ENCODE measurements around the gene EGR2. TPM values are rescaled to one million over a fixed set of nuclear protein-coding genes. Genes with fewer than 3 reads are reported as not detected.

Gene EGR2
- total RNA-seq, 2 donors from 2014 or later = 0.20 to 8.2 TPM

DNA sequence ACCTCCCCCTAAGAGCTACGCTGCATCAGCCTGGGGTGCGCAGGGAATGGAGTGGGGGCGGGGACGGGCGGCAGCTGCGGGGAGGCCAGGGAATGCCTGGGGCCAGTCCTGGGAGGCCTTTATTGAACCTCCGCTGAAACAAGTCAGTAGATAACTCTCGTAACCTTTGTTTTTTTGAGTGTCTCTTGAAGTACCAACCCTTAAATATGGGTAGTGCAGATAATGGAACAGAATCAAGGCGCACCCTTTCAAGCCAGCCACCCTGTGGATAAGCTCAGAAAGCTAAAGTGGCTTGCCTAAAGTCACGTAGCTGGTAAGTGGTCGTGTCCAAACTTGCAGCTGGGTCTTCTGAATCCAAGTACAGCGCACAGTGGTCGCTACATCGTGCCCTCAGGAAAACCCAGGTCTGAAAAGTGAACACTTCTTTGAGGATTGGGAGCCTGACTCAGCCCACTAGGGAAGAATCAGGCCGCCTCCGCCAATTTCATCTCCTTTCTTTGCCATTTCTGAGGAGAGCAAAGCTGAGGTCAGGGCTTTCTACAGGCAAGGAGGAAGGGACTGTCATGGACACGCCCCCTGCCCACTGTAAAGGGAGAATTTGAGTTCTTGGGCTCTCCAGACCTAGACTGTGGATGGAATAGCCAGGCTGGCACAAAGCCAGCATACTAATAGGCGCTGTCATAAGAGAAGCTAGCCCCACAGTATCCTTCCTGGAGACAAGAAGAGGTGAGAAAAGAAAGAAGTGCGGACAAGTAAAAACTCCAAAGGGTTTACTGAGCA, 3.2 kb upstream of the EGR2 start:
- Histone ChIP-seq H3K9ac (ENCODE audit: low read depth in 2 of 2, low read length in 2 of 2) (no peak overlapping the region), H3K4me3 (no peak overlapping the region), H3K27me3 (peaks cover 34% of the 10 kb centered on the region), H3K36me3 (no peaks in the 10 kb centered on the region), H3K9me3 (no peaks in the 10 kb centered on the region), H3K4me1 (peaks cover 16% of the 10 kb centered on the region), H3K27ac (no peak overlapping the region)
- no peak for TF ChIP-seq CTCF (IDR thresholded peaks at IDR 0.05)
- DNase-seq = no peak
- intact Hi-C loops (cut with DNase I) = loop anchor here (2.0 to 10.0 kb wide), 3 partner anchors 229 to 365 kb away; no protein-coding TSS in a partner anchor

DNA sequence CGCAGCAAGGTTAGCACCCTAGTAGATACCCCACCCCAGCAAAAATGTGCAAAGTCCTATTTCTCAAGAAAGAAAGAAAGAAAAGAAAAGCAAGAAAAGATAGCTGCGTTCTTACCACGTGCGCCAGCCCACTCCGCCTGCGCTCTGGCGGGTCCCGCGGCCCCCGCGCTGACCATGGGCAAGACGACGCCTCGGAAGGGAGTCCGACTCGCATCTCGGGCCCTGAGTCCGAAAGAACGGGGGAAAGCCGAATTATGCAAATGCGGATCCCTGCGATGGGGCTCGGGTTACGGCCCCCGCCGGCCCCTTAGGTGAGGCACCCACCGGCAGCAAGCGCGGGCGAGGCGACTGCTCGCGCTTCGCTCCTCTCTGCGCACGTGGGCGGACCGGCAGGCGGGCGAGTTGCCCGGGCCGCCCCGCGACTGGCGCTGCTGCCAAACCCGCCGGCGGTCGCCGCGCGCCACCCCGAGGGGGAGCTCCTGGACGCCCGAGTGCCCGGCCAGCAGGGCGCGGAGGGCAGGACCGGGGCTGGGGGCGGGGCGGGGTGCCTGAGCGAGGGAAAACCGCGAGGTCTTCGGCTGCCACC, 2.4 kb upstream of the EGR2 start:
- intact Hi-C loops (cut with DNase I) = loop anchor here (2.0 to 10.0 kb wide), 3 partner anchors 228 to 364 kb away; no protein-coding TSS in a partner anchor
- H3K4me3 ChIP-seq = peak overlapping the region; percentile 81
- H3K4me1 ChIP-seq = peaks cover 16% of the 10 kb centered on the region
- no peak overlapping the region for H3K27ac ChIP-seq
- H3K9me3 ChIP-seq = no peaks in the 10 kb centered on the region
- H3K36me3 ChIP-seq = no peaks in the 10 kb centered on the region
- TF ChIP-seq CTCF (IDR thresholded peaks at IDR 0.05) = no peak
- peaks cover 36% of the 10 kb centered on the region for H3K27me3 ChIP-seq
- peak overlapping the region; percentile 1 to 34 for H3K9ac ChIP-seq (ENCODE audit: low read depth in 2 of 2, low read length in 2 of 2)
- peak; percentile 29 for DNase-seq

DNA sequence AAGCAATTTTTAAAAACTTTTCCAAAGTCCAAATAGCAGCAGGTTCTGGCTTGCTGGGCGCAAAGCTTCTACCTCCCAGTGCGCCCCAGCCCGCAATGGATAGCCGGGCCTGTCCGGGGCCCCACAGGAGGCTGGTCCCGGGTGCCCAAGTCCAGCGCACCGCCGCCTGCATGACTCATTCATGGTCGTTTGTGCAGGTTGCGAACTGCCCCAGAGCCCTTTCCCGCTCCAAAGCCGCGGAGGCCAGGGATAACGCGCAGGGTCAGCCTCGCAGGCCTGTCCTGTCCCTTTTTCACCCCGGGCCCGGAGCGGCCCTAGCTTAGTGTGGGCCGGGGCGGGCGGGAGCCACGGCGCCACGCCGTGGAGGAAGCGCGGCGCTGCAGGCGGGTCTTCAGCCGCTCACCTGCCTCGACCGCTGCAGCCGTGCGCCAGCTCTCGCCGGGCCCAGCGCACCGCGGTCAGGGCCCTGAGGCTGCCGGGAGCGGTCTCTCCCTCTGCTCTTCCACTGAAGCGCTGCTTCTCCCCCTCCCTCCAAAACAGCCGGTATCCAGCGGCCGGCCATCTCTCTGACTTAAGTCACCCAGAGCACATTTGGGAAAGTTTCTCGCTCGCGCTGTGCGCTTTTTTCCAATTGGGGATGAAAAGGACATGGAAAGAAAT, 1.7 kb upstream of the EGR2 start:
- peaks cover 16% of the 10 kb centered on the region for H3K4me1 ChIP-seq
- peak; percentile 82 for TF ChIP-seq CTCF (IDR thresholded peaks at IDR 0.05)
- H3K4me3 ChIP-seq = peak overlapping the region; percentile 81
- intact Hi-C loops (cut with DNase I) = loop anchor here (2.0 to 10.0 kb wide), 3 partner anchors 227 to 363 kb away; no protein-coding TSS in a partner anchor
- peak; percentile 72 for DNase-seq
- H3K27me3 ChIP-seq = peaks cover 36% of the 10 kb centered on the region
- H3K27ac ChIP-seq = peak overlapping the region; percentile 83
- H3K36me3 ChIP-seq = no peaks in the 10 kb centered on the region
- H3K9ac ChIP-seq (ENCODE audit: low read depth in 2 of 2, low read length in 2 of 2) = peak overlapping the region; percentile 68 to 82
- H3K9me3 ChIP-seq = no peaks in the 10 kb centered on the region

DNA sequence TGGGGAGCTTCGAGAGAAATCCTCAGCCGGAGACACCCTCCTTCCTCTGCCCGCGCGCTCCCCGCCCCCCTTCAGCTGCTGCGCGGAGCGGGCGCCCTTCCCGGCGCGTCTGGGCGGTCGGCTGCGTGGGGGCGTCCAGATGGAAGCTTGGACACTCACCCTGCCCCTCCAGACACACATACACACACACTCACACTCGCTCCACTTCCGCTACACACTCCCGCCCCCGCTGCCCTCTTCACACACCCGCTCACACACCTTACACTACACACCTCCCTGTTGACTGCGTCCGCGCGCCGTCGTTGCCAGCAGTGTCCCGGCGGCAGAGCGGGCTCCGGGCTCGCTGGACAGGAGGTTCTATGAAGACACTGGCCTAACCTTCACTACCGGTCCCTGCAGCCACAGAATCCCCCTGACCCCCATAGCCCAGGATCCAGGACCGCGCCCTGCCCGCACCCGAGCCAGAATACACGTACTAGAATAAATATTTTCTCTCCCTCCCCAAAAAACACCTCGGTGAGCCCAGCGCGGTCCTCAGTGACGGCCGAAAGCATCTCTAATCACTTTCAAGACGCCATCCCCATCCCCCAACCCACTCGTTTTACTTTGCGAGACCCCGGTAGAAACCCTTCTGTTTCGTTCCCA, 1.1 kb upstream of the EGR2 start:
- no peaks in the 10 kb centered on the region for H3K36me3 ChIP-seq
- H3K4me1 ChIP-seq = peaks cover 16% of the 10 kb centered on the region
- H3K27ac ChIP-seq = peak overlapping the region; percentile 83
- TF ChIP-seq CTCF (IDR thresholded peaks at IDR 0.05) = no peak
- peak overlapping the region; percentile 68 to 82 for H3K9ac ChIP-seq (ENCODE audit: low read depth in 2 of 2, low read length in 2 of 2)
- H3K9me3 ChIP-seq = no peaks in the 10 kb centered on the region
- peak; percentile 56 for DNase-seq
- intact Hi-C loops (cut with DNase I) = loop anchor here (5.0 to 10.0 kb wide), 2 partner anchors 340 to 362 kb away; no protein-coding TSS in a partner anchor
- H3K4me3 ChIP-seq = peak overlapping the region; percentile 81
- H3K27me3 ChIP-seq = peaks cover 36% of the 10 kb centered on the region

DNA sequence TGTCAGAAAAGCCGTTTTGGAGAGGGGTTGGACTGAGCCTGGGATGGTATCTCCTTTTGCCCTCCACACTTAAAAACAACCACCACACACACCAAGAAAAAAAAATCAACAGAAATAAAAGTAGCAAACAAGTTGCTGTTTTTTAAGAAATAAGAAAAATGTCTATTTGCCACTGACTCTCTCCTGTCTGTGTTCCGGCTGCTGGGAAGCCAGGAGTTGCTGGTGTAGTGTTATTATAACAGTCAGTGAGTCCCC, 163 bp downstream of the EGR2 start:
- Histone ChIP-seq H3K4me1 (peaks cover 16% of the 10 kb centered on the region), H3K27ac (no peak overlapping the region), H3K9ac (ENCODE audit: low read depth in 2 of 2, low read length in 2 of 2) (peak overlapping the region; percentile 19 to 82), H3K4me3 (peak overlapping the region; percentile 81), H3K9me3 (no peaks in the 10 kb centered on the region), H3K27me3 (peaks cover 36% of the 10 kb centered on the region), H3K36me3 (no peaks in the 10 kb centered on the region)
- no peak for TF ChIP-seq CTCF (IDR thresholded peaks at IDR 0.05)
- intact Hi-C loops (cut with DNase I) = loop anchor here (5.0 to 10.0 kb wide), 2 partner anchors 341 to 361 kb away; no protein-coding TSS in a partner anchor
- DNase-seq = no peak
